A673 (cell line): Measurements from ENCODE around the gene ZNF727. TPM values are rescaled to one million over a fixed set of nuclear protein-coding genes. Genes with fewer than 3 reads are reported as not detected.
"Not testable (repeated sequence)": the region's sequence is repeated elsewhere in the genome, so short reads cannot be mapped to it uniquely, and the experiment has no call there.

Experiments
- BruUV-seq: library from RNA; stranded (reverse); fragments of 400-500 nt; replicated peaks from 2 replicates; lab custom pipeline; 2021; lab: Mats Ljungman, UMichigan
- CTCF ChIA-PET: fragments of 300-600 bp; sonication (Branson Sonifier 250); formaldehyde crosslinking; loops from one replicate; lab custom pipeline; 2022; ENCODE audit warnings: antibody characterized with exemption; lab: Charles Lee
- POLR2A ChIA-PET: fragments of 300-600 bp; sonication (Branson Sonifier 250); formaldehyde crosslinking; loops from one replicate; lab custom pipeline; 2022; ENCODE audit warnings: antibody characterized with exemption; ENCODE audit not compliant: low non-redundant PET; lab: Charles Lee
- DNase-seq: peaks from one replicate; pipeline ENCODE4 v3.0.0-alpha.2; 2015; ENCODE audit warnings: low spot score
- H3K27ac ChIP-seq: fragments of 200-600 bp; sonication (generic); 2 replicates; pipeline ENCODE4 v1.5.1; 2016; ENCODE audit warnings: mixed run types, low read depth, mild to moderate bottlenecking, mixed read lengths, antibody characterized with exemption, low read length; ENCODE audit not compliant: poor library complexity, severe bottlenecking
- H3K27me3 ChIP-seq: fragments of 200-600 bp; sonication (generic); replicated peaks from 2 replicates; pipeline ENCODE4 v1.6.1; 2017; ENCODE audit warnings: mixed run types, low read depth, mild to moderate bottlenecking, mixed read lengths, antibody characterized with exemption, low read length; ENCODE audit not compliant: insufficient read depth, poor library complexity
- H3K36me3 ChIP-seq: fragments of 200-600 bp; sonication (generic); 2 replicates; pipeline ENCODE4 v1.6.1; 2016; ENCODE audit warnings: mixed run types, mild to moderate bottlenecking, mixed read lengths, antibody characterized with exemption, low read length; ENCODE audit not compliant: insufficient read depth, poor library complexity, severe bottlenecking
- H3K4me1 ChIP-seq: fragments of 200-600 bp; sonication (generic); 2 replicates; pipeline ENCODE4 v1.6.1; 2017; ENCODE audit warnings: mixed run types, mild to moderate bottlenecking, mixed read lengths, antibody characterized with exemption, low read length; ENCODE audit not compliant: insufficient read depth, poor library complexity, severe bottlenecking
- H3K4me3 ChIP-seq: fragments of 200-600 bp; sonication (generic); 2 replicates; pipeline ENCODE4 v1.5.1; 2016; ENCODE audit warnings: low read depth, mixed run types, mild to moderate bottlenecking, mixed read lengths, low read length; ENCODE audit not compliant: poor library complexity, severe bottlenecking
- H3K9me3 ChIP-seq: fragments of 200-600 bp; sonication (generic); 2 replicates; pipeline ENCODE4 v1.6.1; 2016; ENCODE audit warnings: mixed run types, low read depth, mild to moderate bottlenecking, mixed read lengths, antibody characterized with exemption, low read length; ENCODE audit not compliant: poor library complexity, severe bottlenecking
- EZH2 ChIP-seq: fragments of 200-600 bp; sonication (generic); IDR thresholded peaks from 2 replicates; pipeline ENCODE4 v1.6.1; 2017; ENCODE audit warnings: borderline replicate concordance, low read depth, mild to moderate bottlenecking, mixed read lengths, antibody characterized with exemption, low read length; ENCODE audit not compliant: poor library complexity, severe bottlenecking
- intact Hi-C: fragments of 100-400 bp; cut with micrococcal nuclease; formaldehyde crosslinking; loops from one replicate; pipeline ENCODE4 v1.10.0; 2022; ENCODE audit not compliant: unreplicated experiment
- total RNA-seq: library from RNA; stranded (reverse); gene quantifications from 2 replicates; pipeline ENCODE4 v1.2.3, GENCODE V29; 2021
- TF ChIP-seq, protein P1 (sequence below): fragments of 300-800, 200-600 bp; sonication (generic); conservative IDR thresholded peaks from 2 replicates; pipeline ENCODE4 v1.5.1; 2017; ENCODE audit warnings: low read depth, mild to moderate bottlenecking, antibody characterized with exemption, low read length, moderate library complexity, mixed read lengths

Gene ZNF727
- total RNA-seq, 1 experiment from 2014 or later = not detected

- POLR2A ChIA-PET = no interaction called here
- no peaks in the 10 kb centered on the region for H3K4me1 ChIP-seq
- H3K27me3 ChIP-seq = no peaks in the 10 kb centered on the region
- intact Hi-C loops = no loop called here
- H3K9me3 ChIP-seq = peaks cover 37% of the 10 kb centered on the region
- no peak overlapping the region for H3K4me3 ChIP-seq
- H3K27ac ChIP-seq = no peak overlapping the region
- CTCF ChIA-PET = no interaction called here
- H3K36me3 ChIP-seq = no peaks in the 10 kb centered on the region
- DNase-seq = no peak
- no TSS peak for BruUV-seq
- no peak for TF ChIP-seq EZH2
- TF ChIP-seq, protein P1, sequence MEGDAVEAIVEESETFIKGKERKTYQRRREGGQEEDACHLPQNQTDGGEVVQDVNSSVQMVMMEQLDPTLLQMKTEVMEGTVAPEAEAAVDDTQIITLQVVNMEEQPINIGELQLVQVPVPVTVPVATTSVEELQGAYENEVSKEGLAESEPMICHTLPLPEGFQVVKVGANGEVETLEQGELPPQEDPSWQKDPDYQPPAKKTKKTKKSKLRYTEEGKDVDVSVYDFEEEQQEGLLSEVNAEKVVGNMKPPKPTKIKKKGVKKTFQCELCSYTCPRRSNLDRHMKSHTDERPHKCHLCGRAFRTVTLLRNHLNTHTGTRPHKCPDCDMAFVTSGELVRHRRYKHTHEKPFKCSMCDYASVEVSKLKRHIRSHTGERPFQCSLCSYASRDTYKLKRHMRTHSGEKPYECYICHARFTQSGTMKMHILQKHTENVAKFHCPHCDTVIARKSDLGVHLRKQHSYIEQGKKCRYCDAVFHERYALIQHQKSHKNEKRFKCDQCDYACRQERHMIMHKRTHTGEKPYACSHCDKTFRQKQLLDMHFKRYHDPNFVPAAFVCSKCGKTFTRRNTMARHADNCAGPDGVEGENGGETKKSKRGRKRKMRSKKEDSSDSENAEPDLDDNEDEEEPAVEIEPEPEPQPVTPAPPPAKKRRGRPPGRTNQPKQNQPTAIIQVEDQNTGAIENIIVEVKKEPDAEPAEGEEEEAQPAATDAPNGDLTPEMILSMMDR = no peak
These were observed 9.8 kb upstream of the ZNF727 start for GRCh38 chr7:64035388-64035787.

GRCh38 chr7:64037095-64037494, 8.1 kb upstream of the ZNF727 start:
- Histone ChIP-seq H3K27ac (no peak overlapping the region), H3K4me3 (no peak overlapping the region), H3K27me3 (no peaks in the 10 kb centered on the region), H3K9me3 (peaks cover 30% of the 10 kb centered on the region), H3K36me3 (no peaks in the 10 kb centered on the region), H3K4me1 (no peaks in the 10 kb centered on the region)
- intact Hi-C loops = no loop called here
- no TSS peak for BruUV-seq
- DNase-seq = no peak
- CTCF ChIA-PET = no interaction called here
- TF ChIP-seq, protein P1 = no peak
- no peak for TF ChIP-seq EZH2
- POLR2A ChIA-PET = no interaction called here

DNA sequence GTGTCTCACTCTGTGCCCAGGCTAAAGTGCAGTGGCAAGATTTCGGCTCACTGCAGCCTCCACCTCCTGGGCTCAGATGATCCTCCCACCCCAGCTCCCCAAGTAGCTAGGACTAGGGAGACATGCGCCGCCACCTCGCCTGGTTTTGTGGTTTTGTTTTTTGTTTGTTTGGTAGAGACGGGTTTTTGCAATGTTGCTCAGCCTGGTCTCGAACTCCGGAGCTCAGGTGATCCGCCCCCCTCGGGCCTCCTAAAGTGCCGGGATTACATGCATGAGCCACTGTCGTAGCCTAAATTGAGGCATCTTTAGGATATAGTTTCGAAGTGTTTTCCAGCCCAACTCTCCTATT, 781 bp downstream of the ZNF727 start:
- TF ChIP-seq, protein P1 = no peak
- TF ChIP-seq EZH2 = no peak
- Histone ChIP-seq H3K4me1 (no peaks in the 10 kb centered on the region), H3K27me3 (no peaks in the 10 kb centered on the region), H3K27ac (no peak overlapping the region), H3K36me3 (no peaks in the 10 kb centered on the region), H3K4me3 (no peak overlapping the region), H3K9me3 (peaks cover 18% of the 10 kb centered on the region)
- intact Hi-C loops = no loop called here
- ChIA-PET POLR2A (no interaction called here), CTCF (no interaction called here)
- no TSS peak for BruUV-seq
- no peak for DNase-seq

- intact Hi-C loops, H3K27ac ChIP-seq, DNase-seq, CTCF ChIA-PET, H3K4me1 ChIP-seq, POLR2A ChIA-PET, BruUV-seq, H3K36me3 ChIP-seq, H3K4me3 ChIP-seq, H3K27me3 ChIP-seq: not testable (repeated sequence)
- peaks cover 75% of the 10 kb centered on the region for H3K9me3 ChIP-seq
These were observed 32.8 kb downstream of the ZNF727 start for GRCh38 chr7:64077837-64078698.
